Hematopoietic multipotent progenitor cell (in vitro differentiated cells): ENCODE results near the gene SEC14L1. TPM values are rescaled to one million over a fixed set of nuclear protein-coding genes. Genes with fewer than 3 reads are reported as not detected.
"Not testable (repeated sequence)": the region's sequence is repeated elsewhere in the genome, so short reads cannot be mapped to it uniquely, and the experiment has no call there.

Experiments
- DNase-seq, 3 donors: peaks; one replicate each; pipeline ENCODE4 v3.0.0-alpha.2; 2011 to 2015; ENCODE audit warnings: low read depth in 2 of 3, low spot score in 2 of 3
- total RNA-seq: library from RNA; depleted of rRNA; stranded (reverse); fragments of >200 nt; gene quantifications from one replicate; pipeline ENCODE4 v1.2.3, GENCODE V29; 2012

The SEC14L1 gene
- 54.1 TPM for total RNA-seq

DNA sequence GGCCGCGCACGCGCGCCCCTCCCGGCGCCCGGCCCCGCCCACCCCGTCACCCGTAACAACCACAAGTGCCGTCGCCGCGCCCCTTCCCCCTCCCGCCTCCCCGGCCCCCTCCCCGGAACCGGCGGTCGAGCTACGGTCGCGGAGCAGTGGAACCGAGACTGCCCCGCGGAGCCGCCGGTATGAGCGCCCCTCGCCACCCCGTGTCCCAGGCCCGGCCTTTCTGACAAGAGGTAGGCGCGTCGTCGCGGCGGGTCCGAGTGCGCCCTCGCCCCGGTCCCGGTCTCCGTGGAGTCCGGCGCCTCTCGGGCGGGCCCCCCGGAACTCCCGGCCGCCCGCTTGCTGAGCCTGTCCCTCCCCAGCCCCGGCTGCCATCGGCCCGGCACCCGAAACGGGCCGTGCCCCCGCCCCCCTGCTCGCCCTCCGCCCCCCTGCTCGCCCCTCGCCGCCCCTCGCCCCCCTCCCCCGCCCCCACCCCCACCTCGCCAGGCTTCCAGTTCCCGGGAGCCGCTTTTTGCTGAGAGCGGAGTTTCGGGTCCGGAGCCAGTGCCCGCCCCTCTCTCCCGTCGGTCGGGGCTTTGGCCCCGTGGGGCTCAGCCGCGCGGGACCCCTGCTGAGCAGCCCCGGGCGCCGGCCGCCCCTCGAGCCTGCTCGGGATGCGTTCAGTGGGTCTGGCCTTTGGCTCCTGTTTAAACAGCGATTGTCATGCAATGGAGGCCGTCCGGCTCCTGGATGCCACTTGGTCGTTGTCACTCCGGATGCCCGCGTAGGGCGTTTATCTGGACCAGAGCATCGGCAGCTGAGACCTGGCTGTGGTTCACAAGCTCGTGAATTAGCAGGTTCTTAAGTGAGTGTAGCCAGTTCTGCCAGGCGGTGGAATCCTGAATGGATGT lies at the start of gene SEC14L1:
SEC14L1 (plus strand) TSS at position 92 of the 890 bp plus-strand sequence. CDS start 2,628 bp downstream, outside the sequence.
- peak in 2 of 3 donors; percentile 41 to 59 for DNase-seq

DNA sequence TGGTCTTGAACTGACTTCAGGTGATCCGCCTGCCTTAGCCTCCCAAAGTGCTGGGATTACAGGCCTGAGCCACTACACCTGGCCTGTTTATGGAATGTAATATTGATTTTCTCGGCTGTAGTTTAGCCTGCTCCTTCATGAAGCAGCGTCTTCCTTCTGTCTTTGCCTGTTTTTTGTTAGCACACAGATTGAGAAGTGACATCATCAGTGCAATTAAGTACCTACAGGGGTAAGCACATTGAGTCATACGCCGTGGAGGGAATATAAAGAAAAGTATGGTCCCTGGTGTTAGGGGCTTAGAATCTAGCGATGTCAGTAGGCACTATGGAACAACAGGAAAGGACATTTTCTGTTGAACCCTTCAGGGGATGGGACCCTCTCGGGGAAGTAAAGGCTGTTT lies 48.7 kb upstream of the SEC14L1 start:
- no peak for DNase-seq

DNA sequence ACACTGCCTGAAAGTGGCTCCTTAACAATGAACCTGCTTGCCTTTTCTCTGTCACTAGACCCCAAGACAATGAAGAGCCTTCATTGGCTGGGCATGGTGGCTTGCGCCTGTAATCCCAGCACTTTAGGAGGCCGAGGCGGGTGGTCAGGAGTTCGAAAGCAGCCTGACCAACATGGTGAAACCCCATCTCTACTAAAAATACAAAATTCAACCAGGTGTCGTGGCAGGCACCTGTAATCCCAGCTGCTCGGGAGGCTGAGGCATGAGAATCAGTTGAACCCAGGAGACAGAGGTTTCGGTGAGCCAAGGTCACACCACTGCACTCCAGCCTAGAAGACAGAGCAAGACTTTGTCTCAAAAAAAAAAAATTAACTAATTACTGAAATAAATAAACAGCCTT lies 45.3 kb upstream of the SEC14L1 start:
- DNase-seq, result no peak

DNA sequence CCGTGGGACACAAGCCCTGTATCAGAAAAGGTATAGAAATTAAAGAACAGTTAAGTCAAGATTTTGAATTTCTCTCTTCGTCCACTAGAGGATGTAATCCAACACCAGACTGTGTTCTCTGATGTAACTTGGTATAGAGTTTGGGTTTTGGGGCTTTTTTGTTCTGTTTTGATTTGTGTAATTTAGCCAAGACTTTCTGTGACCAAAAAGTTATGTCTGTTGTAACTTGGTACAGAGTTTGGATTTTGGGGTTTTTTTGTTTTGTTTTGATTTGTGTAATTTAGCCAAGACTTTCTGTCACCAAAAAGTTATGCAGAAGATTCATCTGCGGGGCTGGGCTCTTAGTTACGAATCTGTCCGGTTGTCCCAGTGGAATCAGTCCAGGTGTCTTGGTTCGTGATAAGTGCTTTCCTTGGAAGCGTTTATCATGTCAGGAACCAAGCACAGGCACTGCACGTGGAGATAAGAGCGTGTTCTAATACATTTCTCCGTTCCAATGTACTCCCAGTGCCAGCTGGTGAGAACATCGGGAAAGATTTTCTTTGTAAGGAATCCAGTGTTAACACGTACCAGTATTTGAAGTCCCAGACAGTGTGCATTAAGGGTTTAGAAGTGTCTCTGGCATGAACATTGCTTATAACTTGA lies 44.1 kb upstream of the SEC14L1 start:
- DNase-seq, result peak in 1 of 3 donors; percentile 67

DNA sequence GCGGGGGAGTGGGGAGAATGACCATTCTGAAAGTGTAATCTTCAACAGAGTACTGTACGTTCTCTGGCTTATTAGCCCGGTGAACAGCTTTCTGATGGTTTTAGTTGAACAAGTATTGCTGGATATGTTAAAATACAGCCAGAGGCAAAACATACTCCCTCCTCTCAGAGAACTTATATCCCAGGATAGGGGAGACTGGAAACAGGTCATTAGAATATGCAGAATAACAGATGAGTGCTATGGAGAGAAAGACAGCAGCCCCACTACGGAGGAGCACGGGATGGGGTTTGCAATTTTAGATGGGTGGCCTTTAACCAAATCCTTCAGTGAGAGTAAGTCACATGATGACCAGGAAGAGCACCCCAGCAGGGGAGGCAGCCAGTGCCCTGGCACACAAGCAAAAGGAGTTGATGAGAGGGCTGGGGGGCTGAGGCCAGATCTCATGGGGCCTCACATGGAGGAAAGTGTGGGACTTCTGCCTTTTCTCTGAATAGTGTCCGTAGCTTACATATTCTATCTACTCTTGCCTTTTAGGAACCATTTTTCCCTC lies 43.1 kb upstream of the SEC14L1 start:
- DNase-seq, result no peak

DNA sequence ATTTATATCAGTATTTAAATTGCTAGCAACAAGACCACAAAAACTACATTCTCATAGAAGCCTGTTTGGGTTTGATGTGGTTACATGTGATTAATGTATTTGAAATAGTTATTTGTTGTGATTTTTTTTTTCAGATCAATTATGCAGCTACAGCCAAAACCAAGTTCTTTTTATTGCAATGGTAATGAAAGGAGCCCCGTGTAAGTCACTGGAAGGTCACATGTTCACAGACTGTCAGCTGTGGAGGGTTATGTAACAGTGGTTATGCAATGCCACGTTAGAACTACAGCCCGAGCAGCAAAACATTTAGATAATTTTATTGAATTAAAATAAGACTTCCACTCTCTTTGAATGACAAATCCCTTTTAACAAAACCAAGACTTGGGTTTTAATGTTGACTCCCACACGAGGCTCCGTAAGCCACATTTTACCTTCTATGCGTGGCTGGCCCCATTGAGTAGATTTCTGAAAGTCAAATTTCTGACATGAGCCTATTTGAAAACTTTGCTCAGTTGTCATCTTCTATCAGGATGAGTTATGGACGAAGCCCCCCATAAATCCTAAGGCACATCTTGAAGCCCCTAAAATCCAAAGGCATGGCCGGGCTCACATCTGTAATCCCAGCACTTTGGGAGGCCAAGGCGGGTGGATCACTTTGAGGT lies 41.8 kb upstream of the SEC14L1 start:
- peak in 2 of 3 donors; percentile 65 to 73 for DNase-seq

DNA sequence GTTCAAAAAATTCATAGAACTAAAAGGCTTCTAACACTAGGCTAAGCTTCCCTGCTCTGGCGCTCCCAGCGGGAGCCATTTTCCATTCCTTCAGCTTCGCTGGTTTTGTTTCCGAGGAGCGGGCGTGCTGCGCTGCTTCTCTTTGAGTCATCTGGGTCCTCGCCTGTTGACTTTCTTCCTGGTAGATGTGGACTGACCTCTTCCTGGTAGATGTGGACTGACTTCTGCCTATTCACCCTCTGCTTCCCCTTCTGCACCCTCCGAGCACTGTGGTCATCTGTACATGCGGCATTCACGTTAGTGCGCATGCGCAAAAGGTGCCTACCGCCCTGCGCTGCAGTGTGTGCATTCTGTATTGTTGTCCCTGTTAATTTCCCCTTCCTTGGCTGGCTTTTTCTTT lies 40.8 kb upstream of the SEC14L1 start:
- DNase-seq, result no peak

DNA sequence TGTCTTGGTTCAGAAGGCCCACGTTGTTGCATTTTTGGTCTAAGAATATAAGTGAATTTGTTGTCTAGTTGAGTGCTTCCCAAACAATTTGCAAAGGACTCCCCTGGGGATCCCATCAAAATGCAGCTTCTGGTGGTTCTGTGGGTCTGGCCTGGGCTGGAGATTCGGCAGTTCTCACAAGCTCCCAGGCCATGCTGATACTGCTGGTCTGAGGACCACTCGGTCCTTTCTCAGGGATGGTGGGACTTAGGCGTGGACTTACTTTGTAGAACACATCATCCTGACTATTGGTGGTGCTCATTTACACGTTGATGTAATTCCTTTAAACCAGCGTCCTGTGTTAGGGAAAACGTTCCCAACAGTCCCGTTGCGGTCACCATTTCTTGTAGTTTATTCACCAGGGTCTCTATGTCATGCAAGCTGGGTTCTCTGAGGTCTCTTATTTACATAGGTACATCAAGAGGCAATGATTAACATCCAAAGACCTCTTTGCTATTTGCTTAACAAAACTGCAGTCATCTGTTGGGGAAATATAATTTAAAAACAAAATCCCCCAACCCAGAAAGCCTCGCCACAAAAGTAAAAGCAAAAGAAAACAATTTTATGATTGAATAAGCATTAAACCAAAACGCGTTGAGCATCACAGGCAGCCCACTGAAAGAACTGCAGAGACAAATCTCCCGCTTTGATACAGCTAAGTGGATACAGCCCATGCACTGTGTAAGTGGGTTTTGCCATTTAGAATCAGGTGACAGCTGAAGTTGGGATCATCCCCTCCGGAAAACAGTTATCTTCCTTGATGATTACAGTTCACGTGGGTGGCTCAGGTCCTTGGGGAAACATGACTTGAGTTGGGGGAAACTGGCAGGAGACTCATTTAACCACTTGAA lies 39.0 kb upstream of the SEC14L1 start:
- no peak for DNase-seq

DNA sequence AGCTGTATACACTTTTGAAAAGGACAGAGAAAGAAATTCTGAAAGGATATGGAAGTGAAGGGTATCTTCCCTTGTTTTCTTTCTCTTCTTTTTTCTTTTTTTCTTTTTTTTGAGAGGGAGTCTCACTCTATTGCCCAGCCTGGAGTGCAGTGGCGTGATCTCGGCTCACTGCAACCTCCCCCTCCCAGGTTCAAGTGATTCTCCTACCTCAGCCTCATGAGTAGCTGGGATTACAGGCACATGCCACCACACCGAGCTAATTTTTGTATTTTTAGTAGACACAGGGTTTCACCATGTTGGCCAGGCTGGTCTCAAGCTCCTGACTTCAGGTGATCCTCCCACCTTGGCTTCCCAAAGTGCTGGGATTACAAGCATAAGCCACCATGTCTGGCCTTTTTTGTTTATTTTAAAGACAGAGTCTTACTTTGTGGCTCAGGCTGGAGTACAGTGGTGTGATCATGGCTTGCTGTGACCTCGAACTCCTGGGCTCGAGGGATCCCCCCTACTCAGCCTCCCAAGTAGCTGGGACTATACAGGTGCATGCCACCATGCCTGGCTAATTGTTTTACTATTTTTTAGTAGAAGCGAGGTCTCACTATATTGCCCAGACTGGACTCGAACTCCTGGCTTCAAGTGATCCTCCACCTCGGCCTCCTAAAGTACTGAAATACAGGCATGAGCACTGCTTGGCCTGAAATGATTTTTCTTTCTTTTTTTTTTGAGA lies 38.2 kb upstream of the SEC14L1 start:
- DNase-seq, result not testable (repeated sequence)

DNA sequence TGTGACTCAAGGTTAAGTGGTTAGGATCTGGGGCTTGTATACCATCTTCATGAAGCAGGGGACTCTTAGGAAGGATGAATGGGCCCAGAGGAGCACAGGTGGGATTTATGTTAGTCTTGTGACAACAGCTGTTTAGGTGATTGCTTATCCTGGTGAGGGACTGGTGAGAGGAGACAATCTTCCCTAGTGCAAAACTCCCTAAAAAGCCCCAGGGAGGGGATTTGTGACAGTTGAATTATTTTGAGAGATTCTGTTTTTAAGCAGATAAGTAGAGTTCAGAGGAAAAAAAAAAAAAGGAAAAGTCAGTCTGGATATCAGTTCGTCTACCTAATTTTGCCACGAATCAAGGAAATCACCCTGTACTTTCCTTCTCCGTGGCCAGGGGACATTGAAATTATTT lies 35.1 kb upstream of the SEC14L1 start:
- DNase-seq, result no peak

DNA sequence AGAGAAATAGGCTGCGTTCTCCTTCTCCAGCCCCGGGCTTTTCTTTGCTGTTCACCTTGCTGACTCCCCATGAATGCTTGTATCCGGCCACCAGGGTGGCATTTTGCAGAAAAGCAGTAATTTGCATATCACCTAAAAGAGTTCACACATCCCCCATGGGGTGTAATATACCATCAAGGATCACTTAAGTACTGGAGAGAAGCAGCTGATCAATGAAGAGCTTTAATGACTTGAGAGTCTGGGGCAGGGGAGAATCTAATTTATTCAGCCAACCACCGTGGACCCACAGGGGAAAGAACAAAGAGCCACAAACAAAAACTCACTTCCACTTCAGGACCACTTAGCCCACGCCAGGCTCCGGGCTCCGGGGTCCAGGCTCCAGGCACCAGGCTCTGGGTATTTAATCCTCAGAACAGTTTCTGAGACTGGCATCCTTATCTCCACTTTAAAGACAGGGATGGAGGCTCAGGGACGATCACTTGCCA lies 33.9 kb upstream of the SEC14L1 start:
- DNase-seq, result no peak

DNA sequence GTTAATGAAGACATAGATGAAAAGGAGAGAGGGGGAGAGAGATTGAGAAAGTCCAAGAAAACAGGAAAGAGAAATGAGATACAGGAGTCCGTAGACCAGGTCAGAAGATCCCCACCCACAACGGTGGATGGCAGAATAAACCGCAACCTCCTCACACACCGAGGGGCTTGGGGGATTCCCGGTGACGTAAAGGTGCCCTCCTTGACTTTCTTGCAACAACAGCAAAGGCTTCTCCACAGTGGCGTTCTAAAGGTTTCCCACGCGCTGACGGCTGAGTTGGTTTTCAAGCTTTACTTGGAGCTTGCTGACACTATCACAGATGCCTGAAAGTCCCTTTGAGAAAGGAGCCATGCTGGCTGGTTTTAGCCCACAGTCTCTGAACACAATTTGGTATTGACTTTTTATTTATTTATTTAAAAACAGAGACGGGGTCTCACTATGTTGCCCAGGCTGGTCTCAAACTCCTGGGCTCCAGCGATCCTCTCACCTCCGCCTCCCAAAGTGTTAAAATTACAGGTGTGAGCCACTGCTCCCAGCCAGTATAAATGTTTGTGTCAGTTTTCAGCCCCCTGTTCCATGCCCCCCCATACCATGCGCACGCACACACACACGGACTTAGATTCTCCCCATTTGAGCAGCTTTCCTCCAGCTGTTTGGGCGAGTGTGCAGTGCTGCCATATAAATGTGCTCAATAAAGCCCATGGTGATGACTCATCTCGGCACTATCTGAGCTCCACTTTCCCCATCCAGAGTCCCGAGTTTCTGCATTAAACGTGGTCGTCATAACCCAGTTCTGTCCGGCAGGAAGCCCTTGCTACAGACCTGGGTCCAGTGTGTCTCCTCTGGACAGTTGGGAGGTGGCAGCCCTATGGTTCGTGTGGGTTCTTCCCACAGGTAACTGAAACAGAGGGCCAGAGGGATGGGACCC lies 33.0 kb upstream of the SEC14L1 start:
- DNase-seq, result no peak

DNA sequence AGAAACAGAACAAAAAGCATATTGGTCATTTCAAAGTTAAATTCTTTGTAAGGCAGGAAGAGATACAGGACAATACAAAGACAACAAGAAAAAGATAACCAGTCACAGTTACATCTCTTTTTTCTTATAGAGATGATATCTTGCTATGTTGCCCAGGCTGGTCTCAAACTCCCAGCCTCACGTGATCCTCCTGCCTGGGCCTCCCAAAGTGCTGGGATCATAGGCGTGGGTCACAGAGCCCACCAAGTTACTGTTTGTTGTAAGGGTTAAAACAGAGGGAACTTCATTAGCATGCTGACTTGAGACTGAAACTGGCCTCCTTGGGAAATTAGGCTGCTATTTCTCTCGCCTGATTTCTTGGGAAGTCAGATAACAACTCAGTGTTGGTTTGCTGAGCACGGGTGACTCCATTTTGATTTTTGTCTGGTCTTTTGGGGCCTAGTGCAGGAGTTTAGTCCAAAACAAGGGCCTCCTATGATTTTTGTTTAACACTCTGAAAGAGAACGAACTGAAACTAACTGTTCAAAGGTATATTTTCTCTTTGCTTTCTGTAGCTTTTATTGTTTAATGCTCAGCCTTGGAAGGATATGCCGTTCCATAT lies 31.5 kb upstream of the SEC14L1 start:
- DNase-seq, result no peak

DNA sequence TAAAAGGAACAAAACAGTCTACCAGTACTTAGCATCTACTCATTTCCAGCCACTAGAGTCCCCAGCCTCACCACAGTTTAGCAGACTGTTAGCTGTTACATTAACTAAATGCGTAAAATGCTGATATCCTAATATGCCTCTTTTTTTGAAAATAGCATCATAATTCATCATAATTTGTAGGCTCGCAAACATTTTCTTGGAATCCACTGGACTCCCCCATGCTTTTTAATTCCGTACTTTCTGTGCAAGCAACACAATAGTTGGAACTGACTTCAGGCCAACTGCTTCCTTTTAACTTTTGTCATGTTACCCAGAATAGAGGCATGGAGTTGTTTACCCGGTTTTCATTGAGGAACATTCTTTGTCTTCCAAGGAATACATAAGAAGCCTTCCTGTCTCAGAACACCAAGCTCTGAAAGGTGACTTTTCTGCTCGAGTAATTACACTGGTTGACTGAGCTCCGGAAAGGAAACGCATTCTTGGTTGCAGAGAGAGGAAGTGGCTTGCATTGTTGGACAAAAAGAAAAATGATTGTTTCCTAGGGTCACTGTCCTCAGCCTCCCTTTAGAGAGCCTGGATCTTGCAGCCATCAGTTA lies 30.9 kb upstream of the SEC14L1 start:
- peak in 1 of 3 donors; percentile 24 for DNase-seq

DNA sequence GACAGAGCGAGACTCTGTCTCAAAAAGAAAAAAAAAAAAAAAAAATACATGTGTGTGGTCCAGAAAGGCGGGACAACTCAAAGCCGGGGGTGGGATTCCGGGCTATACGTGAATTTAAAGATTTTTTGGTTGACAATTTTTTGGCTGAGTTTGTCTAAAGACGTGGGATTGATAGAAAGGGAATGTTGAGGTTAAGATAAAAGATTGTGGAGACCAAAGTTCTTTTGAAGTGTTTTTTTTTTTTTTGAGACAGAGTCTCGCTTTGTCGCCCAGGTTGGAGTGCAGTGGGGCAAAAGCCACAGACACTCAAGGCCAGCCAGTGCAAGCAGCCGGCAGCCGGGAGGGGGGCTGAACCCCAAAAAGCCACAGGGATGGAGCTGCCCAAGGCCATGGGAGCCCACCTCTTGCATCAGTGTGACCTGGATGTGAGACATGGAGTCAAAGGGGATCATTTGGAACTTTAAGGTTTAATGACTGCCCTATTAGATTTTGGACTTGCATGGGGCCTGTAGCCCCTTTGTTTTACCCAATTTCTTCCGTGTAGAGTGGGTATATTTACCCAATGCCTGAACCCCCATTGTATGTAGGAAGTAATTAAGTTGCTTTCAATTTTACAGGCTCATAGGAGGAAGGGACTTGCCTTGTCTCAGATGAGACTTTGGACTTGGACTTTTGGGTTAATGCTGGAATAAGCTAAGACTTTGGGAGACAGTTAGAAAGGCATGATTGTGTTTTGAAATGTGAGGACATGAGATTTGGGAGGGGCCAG lies 29.4 kb upstream of the SEC14L1 start:
- not testable (repeated sequence) for DNase-seq

DNA sequence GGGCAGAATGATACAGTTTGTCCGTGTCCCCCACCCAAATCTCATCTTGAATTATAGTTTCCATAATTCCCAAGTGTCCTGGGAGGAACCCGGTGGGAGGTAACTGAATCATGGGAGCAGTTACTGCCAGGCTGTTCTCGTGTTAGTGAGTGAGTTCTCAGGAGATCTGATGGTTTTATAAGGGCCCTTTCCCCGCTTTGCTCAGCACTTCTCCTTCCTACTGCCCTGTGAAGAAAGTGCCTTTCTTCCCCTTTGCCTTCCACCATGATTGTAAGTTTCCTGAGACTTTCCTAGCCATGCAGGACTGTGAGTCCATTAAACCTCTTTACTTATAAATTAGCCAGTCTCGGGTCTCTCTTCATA lies 28.9 kb upstream of the SEC14L1 start:
- no peak for DNase-seq

DNA sequence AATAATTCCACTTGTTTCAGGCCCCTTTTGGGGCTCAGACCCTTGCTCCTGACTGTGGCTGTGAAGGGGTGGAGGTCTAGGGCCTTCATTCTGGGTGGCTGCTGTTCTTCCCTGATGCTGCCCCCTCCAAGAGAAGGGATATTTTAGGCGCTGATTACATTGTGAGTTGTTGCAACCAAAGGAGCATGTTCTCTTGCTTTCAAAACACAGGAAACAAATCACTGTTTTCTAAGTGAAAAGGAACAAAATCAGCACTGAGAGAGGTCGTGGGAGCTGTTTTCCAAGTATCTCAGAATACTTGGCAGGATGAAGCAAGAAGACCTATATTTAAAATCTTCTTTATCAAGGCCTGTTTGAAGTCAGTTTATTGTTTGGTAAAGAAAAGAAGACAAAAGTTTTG lies 25.3 kb upstream of the SEC14L1 start:
- DNase-seq, result no peak
